Endothelial cell (in vitro differentiated cells): ENCODE data around the gene PDLIM1. TPM values are rescaled to one million over a fixed set of nuclear protein-coding genes. Genes with fewer than 3 reads are reported as not detected.

Source experiments
- DNase-seq: peaks from one replicate; pipeline ENCODE4 v3.0.0; 2021; ENCODE audit warnings: low spot score
- H3K27ac Mint-ChIP-seq: one replicate; pipeline ENCODE4 v1.8.0; 2021; ENCODE audit warnings: mixed read lengths, inconsistent platforms; ENCODE audit not compliant: unreplicated experiment
- H3K27me3 Mint-ChIP-seq: one replicate; pipeline ENCODE4 v1.8.0; 2021; ENCODE audit warnings: mild to moderate bottlenecking, moderate library complexity, mixed read lengths, inconsistent platforms; ENCODE audit not compliant: unreplicated experiment
- H3K36me3 Mint-ChIP-seq: one replicate; pipeline ENCODE4 v1.8.0; 2021; ENCODE audit warnings: mild to moderate bottlenecking, low read depth, mixed read lengths, inconsistent platforms; ENCODE audit not compliant: unreplicated experiment
- H3K4me1 Mint-ChIP-seq: one replicate; pipeline ENCODE4 v1.8.0; 2021; ENCODE audit warnings: mild to moderate bottlenecking, mixed read lengths, inconsistent platforms; ENCODE audit not compliant: unreplicated experiment
- H3K4me3 Mint-ChIP-seq: one replicate; pipeline ENCODE4 v1.8.0; 2021; ENCODE audit warnings: mild to moderate bottlenecking, mixed read lengths, inconsistent platforms; ENCODE audit not compliant: unreplicated experiment
- H3K9me3 Mint-ChIP-seq: one replicate; pipeline ENCODE4 v1.8.0; 2021; ENCODE audit warnings: mixed read lengths, inconsistent platforms; ENCODE audit not compliant: unreplicated experiment
- CTCF ChIP-seq: fragments of 200-600 bp; sonication (generic); IDR thresholded peaks from one replicate; pipeline ENCODE4 v1.5.0; 2021; ENCODE audit warnings: antibody characterized with exemption; ENCODE audit not compliant: unreplicated experiment
- total RNA-seq: library from RNA; stranded (reverse); fragmentation: NEBNext Ultra II Directional; extraction: Animal tissue kit (Norgen Biotek cat#: 25700); gene quantifications from one replicate; pipeline ENCODE4 v1.2.1, GENCODE V29; 2021; ENCODE audit not compliant: unreplicated experiment

PDLIM1 gene
- total RNA-seq, 1 donor from 2014 or later = 125 TPM

- Mint-ChIP-seq H3K27me3 (peaks cover 2% of the 10 kb centered on the region), H3K36me3 (peaks cover 29% of the 10 kb centered on the region), H3K4me1 (no peaks in the 10 kb centered on the region)
Observed at GRCh38 chr10:95237376-95238170, 53.2 kb downstream of the PDLIM1 start.

GRCh38 chr10:95236068-95236903 lies 54.5 kb downstream of the PDLIM1 start:
- no peak for DNase-seq
- peaks cover 29% of the 10 kb centered on the region for H3K36me3 Mint-ChIP-seq
- no peak overlapping the region for H3K27ac Mint-ChIP-seq
- H3K4me1 Mint-ChIP-seq = peaks cover 3% of the 10 kb centered on the region
- no peak overlapping the region for H3K4me3 Mint-ChIP-seq
- peaks cover 1% of the 10 kb centered on the region for H3K27me3 Mint-ChIP-seq
- TF ChIP-seq CTCF = no peak
- no peaks in the 10 kb centered on the region for H3K9me3 Mint-ChIP-seq

More at GRCh38 chr10:95237376-95238170, 53.2 kb downstream of the PDLIM1 start:
- Mint-ChIP-seq H3K4me3 (no peak overlapping the region), H3K27ac (no peak overlapping the region), H3K9me3 (no peaks in the 10 kb centered on the region)
- DNase-seq = no peak
- no peak for TF ChIP-seq CTCF

- no peak for DNase-seq
- no peak for TF ChIP-seq CTCF
- no peak overlapping the region for H3K27ac Mint-ChIP-seq
- H3K36me3 Mint-ChIP-seq = peaks cover 29% of the 10 kb centered on the region
- peaks cover under 1% of the 10 kb centered on the region for H3K27me3 Mint-ChIP-seq
- H3K4me3 Mint-ChIP-seq = no peak overlapping the region
- H3K4me1 Mint-ChIP-seq = peaks cover 7% of the 10 kb centered on the region
- H3K9me3 Mint-ChIP-seq = no peaks in the 10 kb centered on the region
Observed at GRCh38 chr10:95235676-95236067, 55.1 kb downstream of the PDLIM1 start.

- Mint-ChIP-seq H3K36me3 (peaks cover 26% of the 10 kb centered on the region), H3K27me3 (peaks cover 1% of the 10 kb centered on the region), H3K27ac (no peak overlapping the region), H3K4me1 (peaks cover 14% of the 10 kb centered on the region), H3K9me3 (no peaks in the 10 kb centered on the region), H3K4me3 (no peak overlapping the region)
- DNase-seq = no peak
- TF ChIP-seq CTCF = no peak
Observed at GRCh38 chr10:95234951-95235350, 55.9 kb downstream of the PDLIM1 start.
